Measurements from ENCODE around the gene FTCD.

Gene FTCD

DNA sequence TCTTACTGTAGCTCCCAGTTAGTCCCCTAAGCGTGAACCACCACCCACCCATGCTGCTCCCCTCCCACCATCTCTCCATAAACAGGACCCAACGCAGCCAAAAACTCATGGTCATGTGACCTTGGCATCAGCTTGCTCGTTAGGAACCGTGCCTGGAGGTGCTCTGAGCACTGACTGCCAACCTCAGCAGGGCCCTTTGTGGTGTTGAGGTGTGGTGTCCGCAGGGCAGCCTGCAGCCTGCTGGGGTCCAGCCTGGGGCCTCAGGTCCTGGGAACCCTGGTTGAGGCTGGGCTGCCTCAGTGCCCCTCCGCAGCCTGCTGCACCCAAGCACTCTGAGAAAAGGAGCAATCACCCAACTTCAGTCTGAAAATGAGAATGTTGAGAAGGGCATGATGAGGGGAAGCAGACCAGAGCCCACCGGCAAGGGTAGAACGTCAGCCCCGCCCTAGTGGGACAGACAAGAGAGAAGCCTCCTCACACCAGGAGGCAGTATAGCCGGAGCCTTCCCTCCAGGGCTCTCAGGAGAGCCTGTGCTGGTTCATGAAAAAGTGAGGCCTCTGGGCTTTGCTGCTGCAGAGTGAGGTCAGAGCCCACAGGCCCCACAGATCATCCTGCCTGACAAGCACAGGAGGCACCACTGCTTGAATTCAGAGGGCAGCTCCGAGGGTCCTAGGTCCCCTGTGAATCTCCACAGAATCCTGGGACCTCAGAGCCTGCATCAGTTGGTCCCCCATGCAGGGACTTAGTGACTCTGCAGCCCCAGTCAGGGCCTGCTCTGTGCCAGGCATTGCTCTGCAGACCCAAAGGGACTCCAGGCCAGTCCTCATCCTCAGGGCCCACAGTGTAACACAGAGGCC is 62.3 kb downstream of the FTCD start:
- in situ Hi-C loops (cut with MboI; ENCODE audit: low pct_unique_long_range_greater_than_20kb, low sequenced_read_pairs, unreplicated experiment): no loop called here
- no peak for DNase-seq (ENCODE audit: low spot score)
- no peak for TF ChIP-seq CTCF (IDR thresholded peaks at IDR 0.05; ENCODE audit: extremely low read depth, insufficient read depth, missing control alignments)

GRCh38 chr21:46092026-46092764 is 63.2 kb downstream of the FTCD start:
- DNase-seq (ENCODE audit: low spot score): no peak
- TF ChIP-seq CTCF (IDR thresholded peaks at IDR 0.05; ENCODE audit: extremely low read depth, insufficient read depth, missing control alignments): no peak
- in situ Hi-C loops (cut with MboI; ENCODE audit: low pct_unique_long_range_greater_than_20kb, low sequenced_read_pairs, unreplicated experiment): no loop called here

- TF ChIP-seq CTCF (IDR thresholded peaks at IDR 0.05; ENCODE audit: extremely low read depth, insufficient read depth, missing control alignments): no peak
- no peak for DNase-seq (ENCODE audit: low spot score)
- in situ Hi-C loops (cut with MboI; ENCODE audit: low pct_unique_long_range_greater_than_20kb, low sequenced_read_pairs, unreplicated experiment): no loop called here
Measured at GRCh38 chr21:46091631-46092025, 63.8 kb downstream of the FTCD start.

- TF ChIP-seq CTCF (IDR thresholded peaks at IDR 0.05; ENCODE audit: extremely low read depth, insufficient read depth, missing control alignments): no peak
- in situ Hi-C loops (cut with MboI; ENCODE audit: low pct_unique_long_range_greater_than_20kb, low sequenced_read_pairs, unreplicated experiment): no loop called here
- no peak for DNase-seq (ENCODE audit: low spot score)
Measured at GRCh38 chr21:46091118-46091517, 64.3 kb downstream of the FTCD start.

- no peak for TF ChIP-seq CTCF (IDR thresholded peaks at IDR 0.05; ENCODE audit: extremely low read depth, insufficient read depth, missing control alignments)
- no peak for DNase-seq (ENCODE audit: low spot score)
- in situ Hi-C loops (cut with MboI; ENCODE audit: low pct_unique_long_range_greater_than_20kb, low sequenced_read_pairs, unreplicated experiment): no loop called here
Measured at GRCh38 chr21:46089285-46089684, 66.1 kb downstream of the FTCD start.

DNA sequence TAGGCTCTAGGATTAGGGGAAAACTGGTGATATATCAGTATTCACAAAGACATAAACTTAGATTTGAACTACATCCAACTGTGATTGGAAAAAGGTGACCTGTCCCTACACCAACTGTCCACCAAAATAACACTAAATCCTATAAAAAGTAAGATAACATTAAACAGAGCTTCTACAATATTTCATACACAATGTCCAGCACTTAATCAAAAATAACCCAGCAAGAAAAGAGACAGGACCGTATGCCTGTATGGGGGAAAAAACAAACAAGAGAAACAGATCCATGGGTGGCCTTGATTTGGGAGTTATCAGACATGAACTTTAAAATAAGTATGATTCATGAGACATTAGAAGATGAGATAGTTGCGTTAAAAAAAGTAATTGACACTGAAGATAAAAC is 67.2 kb downstream of the FTCD start:
- in situ Hi-C loops (cut with MboI; ENCODE audit: low pct_unique_long_range_greater_than_20kb, low sequenced_read_pairs, unreplicated experiment): no loop called here
- TF ChIP-seq CTCF (IDR thresholded peaks at IDR 0.05; ENCODE audit: extremely low read depth, insufficient read depth, missing control alignments): no peak
- DNase-seq (ENCODE audit: low spot score): no peak
